HG03520 (cell line): ENCODE measurements around the gene NPDC1.
"Not testable (repeated sequence)": the region's sequence is repeated elsewhere in the genome, so short reads cannot be mapped to it uniquely, and the experiment has no call there.

Experiments used
- ATAC-seq: cut with Tn5 transposase; IDR thresholded peaks from one replicate; pipeline ENCODE4 v1.9.1; 2021; ENCODE audit warnings: mild to moderate bottlenecking, moderate library complexity; ENCODE audit not compliant: unreplicated experiment

Gene NPDC1

DNA sequence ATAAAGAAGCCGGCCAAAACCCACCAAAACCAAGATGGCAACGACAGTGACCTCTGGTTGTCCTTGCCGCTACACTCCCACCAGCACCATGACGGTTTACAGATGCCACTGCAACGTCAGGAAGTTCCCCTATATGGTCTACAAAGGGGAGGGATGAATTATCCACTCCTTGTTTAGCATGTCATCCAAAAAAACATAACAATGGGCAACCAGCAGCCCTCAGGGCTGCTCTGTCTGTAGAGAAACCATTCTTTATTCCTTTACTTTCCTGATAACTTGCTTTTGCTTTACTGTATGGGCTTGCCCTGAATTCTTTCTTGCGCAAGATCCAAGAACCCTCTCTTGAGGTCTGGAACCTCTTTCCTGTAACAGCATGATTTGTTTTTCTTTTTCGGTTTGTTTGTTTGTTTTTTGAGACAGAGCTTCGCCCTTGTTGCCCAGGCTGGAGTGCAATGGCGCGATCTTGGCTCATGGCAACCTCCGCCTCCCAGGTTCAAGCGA is 29.3 kb upstream of the NPDC1 start:
- no peak for ATAC-seq

DNA sequence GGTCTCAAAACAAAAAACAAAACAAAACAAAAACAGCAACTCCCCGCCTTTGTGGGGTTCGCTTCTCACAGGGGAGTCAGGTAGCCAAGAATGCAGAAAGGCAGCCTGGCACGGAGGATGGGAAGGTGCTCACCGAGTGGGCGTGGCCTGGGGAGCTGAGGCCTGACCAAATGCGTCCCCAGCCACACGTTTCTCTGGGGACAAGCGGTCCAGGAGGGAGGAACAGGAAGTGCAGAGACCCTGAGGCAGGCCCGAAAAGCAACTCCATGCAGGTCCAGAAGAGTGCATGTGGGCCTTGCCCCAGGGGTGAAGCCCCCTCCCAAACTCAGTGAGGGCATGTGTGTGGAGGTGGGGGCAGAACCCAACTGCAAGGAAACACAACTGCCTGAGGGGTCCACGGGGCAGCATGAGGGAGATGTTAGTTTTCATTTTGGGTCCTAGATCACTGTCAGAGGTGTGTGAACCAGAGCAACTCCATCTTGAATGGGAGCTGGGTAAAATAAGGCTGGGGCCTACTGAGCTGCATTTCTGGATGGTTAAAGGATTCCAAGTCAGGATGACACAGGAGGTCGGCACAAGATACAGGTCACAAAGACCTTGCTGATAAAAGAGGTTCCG is 28.8 kb upstream of the NPDC1 start:
- no peak for ATAC-seq

GRCh38 chr9:137073992-137074399 is 28.0 kb upstream of the NPDC1 start:
- ATAC-seq, result no peak

DNA sequence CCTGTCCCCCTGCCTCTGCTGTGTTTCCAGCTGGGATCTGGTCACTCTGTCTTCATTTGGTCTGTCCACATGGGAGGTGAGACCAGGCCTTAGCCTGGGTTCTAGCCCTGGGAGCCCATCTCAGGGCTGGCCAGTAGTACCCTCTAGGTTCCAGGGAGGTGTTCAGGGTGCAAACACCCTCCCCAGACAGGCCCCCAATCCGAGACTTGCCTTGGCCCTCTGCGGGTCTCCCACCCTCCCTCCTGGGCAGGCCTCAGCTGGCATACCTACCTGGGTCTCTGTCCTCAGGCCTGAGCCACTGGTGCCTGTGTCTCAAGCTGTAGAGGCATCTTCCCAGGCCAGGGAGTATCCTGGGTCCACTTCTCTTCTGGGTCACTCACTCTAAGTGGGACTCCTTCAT is 25.3 kb upstream of the NPDC1 start:
- ATAC-seq, result no peak

- no peak for ATAC-seq
Observed at GRCh38 chr9:137070906-137071275, 24.9 kb upstream of the NPDC1 start.

GRCh38 chr9:137070201-137070905 is 24.4 kb upstream of the NPDC1 start, which contains the start of gene SAPCD2:
SAPCD2 (minus strand) TSS chr9:137070557; CDS start chr9:137070460, 97 bp downstream.
- peak; percentile 66 for ATAC-seq

- peak; percentile 13 for ATAC-seq
Observed at GRCh38 chr9:137069508-137070091, 23.6 kb upstream of the NPDC1 start.

- ATAC-seq, result no peak
Observed at GRCh38 chr9:137068539-137069507, 22.8 kb upstream of the NPDC1 start.

GRCh38 chr9:137067860-137068538 is 22.0 kb upstream of the NPDC1 start:
- no peak for ATAC-seq

GRCh38 chr9:137066096-137066861 is 20.3 kb upstream of the NPDC1 start:
- ATAC-seq, result no peak

DNA sequence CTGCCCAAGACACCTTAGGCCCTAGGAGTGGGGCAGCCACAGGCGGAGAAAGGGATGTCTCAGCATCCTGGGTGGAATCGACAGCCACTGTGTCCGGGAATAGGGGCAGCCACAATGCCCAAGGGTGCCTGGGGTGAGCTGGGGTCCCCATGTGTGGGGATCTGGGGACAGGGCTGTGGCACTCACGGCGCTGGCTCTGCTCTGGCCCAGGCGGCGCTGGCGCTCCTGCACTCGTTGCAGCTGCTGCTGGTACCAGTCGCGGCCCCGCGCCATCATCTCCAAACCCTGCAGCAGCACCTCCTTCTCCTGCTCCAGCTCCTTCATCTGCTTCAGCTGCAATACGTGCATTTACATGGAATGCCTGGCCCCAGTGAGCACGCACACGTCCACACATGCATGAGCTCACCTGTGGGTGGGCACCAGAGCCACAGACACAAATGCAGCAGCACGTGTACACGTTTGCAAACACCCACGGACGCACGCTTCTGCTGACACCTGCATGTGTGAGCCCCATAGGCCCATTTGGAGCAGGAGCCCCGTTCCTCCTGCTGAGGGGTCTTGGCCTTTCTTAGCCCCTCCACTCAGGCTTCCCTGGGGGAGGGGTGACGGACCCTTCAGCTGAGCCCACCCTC is 19.5 kb upstream of the NPDC1 start:
- no peak for ATAC-seq

DNA sequence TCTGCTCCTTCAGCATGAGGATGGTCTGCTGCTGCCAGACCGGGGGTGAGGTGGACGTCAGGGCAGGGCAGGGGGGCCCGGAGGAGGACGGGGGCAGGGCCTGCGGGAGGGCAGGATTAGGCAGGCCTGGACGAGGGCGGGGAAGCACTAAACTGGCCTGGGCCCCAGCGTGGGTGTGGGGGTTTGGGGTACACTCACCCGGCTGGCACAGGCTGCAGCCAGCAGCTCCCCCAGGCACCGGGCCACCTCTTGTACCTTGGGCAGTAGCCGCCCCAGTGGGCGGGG is 18.8 kb upstream of the NPDC1 start:
- ATAC-seq, result no peak

DNA sequence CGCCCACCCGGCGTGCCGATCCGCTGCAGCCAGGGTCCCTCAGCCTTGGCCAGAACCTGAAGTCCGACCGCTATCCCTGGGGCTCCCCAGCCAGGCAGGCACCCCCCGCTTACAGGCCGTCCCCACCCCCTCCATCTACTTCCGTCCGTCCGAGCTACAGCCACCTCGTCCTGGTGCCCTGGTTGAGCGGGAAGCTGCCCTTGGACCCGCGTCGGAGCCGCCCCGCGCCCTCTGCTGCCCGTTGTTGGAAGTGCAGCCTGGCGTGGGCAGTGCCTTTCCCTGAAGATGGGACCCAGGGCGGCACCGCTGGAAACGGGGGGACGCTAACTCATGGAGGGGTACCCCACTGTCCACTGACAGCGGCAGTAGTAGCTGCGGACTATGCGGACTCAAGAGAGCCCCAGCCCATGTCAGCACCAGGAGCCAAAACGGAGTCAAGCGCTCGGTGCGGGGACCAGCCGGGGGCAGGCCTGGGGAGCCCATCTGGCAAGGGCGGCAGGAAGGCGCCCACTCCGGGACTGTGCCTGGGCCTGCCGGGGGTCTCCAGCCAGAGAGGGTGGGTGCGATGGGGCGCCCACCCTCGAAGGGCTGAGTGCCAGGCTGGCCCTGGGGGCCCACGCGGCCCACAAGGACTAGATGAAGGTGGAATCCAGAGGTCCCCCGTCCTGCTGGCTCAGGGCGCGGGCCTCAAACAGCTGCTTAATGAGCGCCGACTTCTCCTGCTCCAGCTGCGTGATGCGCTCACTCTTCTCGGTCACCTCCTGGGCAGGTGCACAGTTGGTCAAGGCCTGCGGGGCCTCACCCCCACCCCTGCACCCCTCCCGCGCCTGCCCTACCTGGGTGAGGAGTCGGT is 18.3 kb upstream of the NPDC1 start:
- ATAC-seq, result no peak

DNA sequence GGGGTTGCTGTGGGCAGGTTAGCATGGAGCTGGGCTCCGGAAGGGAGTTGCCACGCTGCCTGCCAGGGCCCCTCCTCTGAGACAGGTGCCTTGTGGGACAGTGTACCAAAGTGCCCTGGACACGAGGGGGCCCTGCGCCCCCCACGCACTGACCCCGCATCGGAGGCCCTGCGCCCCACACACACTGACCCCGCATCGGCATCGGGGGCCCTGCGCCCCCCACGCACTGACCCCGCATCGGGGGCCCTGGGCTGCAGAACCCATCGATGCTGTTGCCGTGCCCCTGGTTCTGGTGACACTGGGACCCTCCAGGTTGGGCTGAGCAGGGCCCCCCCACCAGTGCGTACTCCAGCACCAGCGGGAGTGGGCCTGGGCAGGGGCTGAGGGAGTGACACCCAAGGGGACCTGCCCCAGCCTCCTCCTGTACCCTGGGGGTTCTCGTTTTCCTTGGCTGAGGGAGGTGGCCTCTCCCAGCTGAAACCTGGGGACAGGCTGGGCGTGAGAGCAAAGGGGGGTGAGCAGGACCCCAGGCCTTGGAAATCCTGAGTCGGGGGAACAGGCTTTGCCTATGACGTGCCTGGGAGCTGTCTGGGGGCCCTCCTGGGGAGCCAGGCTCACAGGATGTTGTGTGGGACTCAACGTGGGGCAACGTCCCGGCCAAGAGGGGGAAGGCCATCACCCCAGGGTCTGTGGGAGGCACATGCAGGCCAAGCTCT is 17.5 kb upstream of the NPDC1 start:
- ATAC-seq, result no peak

GRCh38 chr9:137062798-137063197 is 16.8 kb upstream of the NPDC1 start:
- ATAC-seq, result not testable (repeated sequence)

DNA sequence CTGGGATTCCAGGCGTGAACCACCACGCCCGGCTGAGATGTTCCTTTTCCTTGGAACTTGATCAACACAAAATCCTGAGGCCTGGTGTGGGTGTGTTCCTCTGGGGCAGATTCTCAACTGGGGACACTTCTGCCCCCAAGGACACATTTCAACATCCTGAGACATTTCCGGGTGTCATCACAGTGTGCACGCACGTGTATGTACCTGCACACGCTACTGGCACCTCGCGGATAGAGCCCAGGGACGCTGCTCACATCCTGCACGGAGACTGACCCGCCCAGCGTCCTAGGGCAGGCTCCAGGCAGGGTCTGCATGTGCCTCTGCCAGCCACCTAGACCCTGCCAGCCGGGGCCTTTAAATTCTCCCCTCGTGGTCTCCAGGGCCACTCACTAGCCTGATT is 16.4 kb upstream of the NPDC1 start:
- ATAC-seq, result no peak

GRCh38 chr9:137058521-137059234 is 12.7 kb upstream of the NPDC1 start:
- ATAC-seq, result no peak
